Measurements from ENCODE around the gene MAML2. TPM values are rescaled to one million over a fixed set of nuclear protein-coding genes. Genes with fewer than 3 reads are reported as not detected.

Gene MAML2
- polyA plus RNA-seq, 1 of the 3 experiments (the other 2 are of a cell fraction), result 20.1 TPM

DNA sequence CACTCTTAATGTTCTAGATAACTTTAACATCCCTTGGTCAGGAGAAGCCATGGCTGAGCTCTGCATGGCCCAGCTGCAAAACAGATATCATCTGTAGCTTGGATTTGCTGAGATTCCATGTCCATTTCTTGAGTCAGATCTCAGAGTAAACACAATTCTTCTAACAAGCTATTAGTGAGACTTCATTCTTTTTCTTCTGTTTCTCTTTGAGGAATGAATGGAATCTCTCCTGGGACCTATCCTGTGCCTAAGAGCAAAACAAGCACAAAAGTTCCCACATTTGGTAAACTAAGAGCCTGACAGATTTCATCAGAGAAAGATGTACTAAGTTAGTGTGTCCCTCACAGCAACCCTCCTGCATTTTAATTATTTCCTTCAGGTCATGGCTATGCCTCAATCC lies 142.8 kb downstream of the MAML2 start:
- H3K79me2 ChIP-seq (ENCODE audit: insufficient read depth), result peaks cover 79% of the 10 kb centered on the region
- H3K9me2 ChIP-seq, result no peaks in the 10 kb centered on the region
- H3K4me3 ChIP-seq (ENCODE audit: low read depth in 2 of 2, low read length in 1 of 2), result no peak overlapping the region
- H3K27me3 ChIP-seq (ENCODE audit: insufficient read depth), result no peaks in the 10 kb centered on the region
- peak overlapping the region; percentile 64 to 67 for H3K27ac ChIP-seq (ENCODE audit: low read depth in 2 of 2, low read length in 1 of 2)
- peaks cover 0 to 37% of the 10 kb centered on the region in 2 experiments; a peak in 2 of 4 replicates for H3K4me1 ChIP-seq (ENCODE audit: control insufficient read depth in 1 of 2, insufficient read depth in 2 of 2, low read depth in 1 of 2, low read length in 1 of 2)
- no peak overlapping the region for H3K9ac ChIP-seq
- POLR2A ChIA-PET, result no interaction called here
- no peak overlapping the region; the same call in 1 of the 2 replicates for H3K4me2 ChIP-seq
- DNase-seq, result no peak
- H4K20me1 ChIP-seq (ENCODE audit: insufficient read depth), result no peaks in the 10 kb centered on the region
- peak; percentile 57 for TF ChIP-seq TCF12 (IDR thresholded peaks at IDR 0.05)
- TF ChIP-seq, protein P1, sequence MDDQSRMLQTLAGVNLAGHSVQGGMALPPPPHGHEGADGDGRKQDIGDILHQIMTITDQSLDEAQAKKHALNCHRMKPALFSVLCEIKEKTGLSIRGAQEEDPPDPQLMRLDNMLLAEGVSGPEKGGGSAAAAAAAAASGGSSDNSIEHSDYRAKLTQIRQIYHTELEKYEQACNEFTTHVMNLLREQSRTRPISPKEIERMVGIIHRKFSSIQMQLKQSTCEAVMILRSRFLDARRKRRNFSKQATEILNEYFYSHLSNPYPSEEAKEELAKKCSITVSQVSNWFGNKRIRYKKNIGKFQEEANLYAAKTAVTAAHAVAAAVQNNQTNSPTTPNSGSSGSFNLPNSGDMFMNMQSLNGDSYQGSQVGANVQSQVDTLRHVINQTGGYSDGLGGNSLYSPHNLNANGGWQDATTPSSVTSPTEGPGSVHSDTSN (IDR thresholded peaks at IDR 0.05), result 0 out of 2 replicates have a peak, but pooled peaks have one; percentile 15
- 0 out of 2 replicates have a peak, but pooled peaks have one; percentile 12 for TF ChIP-seq JUND (IDR thresholded peaks at IDR 0.05)
- no peak for TF ChIP-seq TAF1 (IDR thresholded peaks at IDR 0.05; ENCODE audit: borderline replicate concordance, low read depth, low read length)
- 0 out of 4 replicates have a peak, but pooled peaks of 1 of the 2 experiments have one; percentile 13 for TF ChIP-seq EP300 (IDR thresholded peaks at IDR 0.05; ENCODE audit: borderline replicate concordance in 1 of 2, low read depth in 1 of 2, low read length in 1 of 2)
- TF ChIP-seq ELF1 (IDR thresholded peaks at IDR 0.05), result no peak
- no peak for TF ChIP-seq GABPA (IDR thresholded peaks at IDR 0.05; ENCODE audit: low read depth)
- peaks cover 15% of the 10 kb centered on the region for H3F3A ChIP-seq (replicated peaks; ENCODE audit: insufficient read depth)
- peaks cover 5 to 9% of the 10 kb centered on the region in 2 experiments for H3K36me3 ChIP-seq (replicated peaks in 1 of 2; ENCODE audit: control insufficient read depth in 1 of 2, insufficient read depth in 2 of 2, low read length in 1 of 2)
- H2AFZ ChIP-seq (ENCODE audit: low read depth), result no peak overlapping the region
- H3K9me3 ChIP-seq, result no peaks in the 10 kb centered on the region
- CTCF ChIA-PET, result no interaction called here

DNA sequence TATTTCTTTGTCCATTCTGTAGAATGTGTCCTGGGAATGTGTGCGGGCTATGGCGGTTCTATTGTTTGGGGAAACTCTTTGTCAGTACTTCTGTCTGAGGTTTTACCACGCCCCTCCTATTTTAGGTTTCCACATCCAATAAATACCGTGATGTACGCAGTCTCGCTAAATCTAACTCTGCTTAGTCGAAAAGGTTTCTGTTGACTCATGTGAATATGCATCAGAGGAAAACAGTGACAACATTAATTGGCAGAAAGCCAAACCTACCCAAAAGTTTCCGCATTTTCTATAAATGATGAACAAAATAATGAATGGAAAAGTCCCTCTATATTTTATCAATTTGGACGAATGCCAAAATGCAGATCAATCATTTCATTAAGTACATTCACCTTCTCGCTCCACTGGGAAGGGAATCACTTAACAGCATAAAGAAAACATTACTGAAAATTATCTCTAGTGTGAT lies 143.4 kb downstream of the MAML2 start:
- peaks cover 77% of the 10 kb centered on the region for H3K79me2 ChIP-seq (ENCODE audit: insufficient read depth)
- H3K4me2 ChIP-seq, result no peak overlapping the region
- H3K4me3 ChIP-seq (ENCODE audit: low read depth in 2 of 2, low read length in 1 of 2), result no peak overlapping the region
- no peaks in the 10 kb centered on the region for H3K9me2 ChIP-seq
- no peaks in the 10 kb centered on the region for H4K20me1 ChIP-seq (ENCODE audit: insufficient read depth)
- peaks cover 0 to 43% of the 10 kb centered on the region in 2 experiments; a peak in 2 of 4 replicates for H3K4me1 ChIP-seq (ENCODE audit: control insufficient read depth in 1 of 2, insufficient read depth in 2 of 2, low read depth in 1 of 2, low read length in 1 of 2)
- peak overlapping the region; percentile 64 to 67 for H3K27ac ChIP-seq (ENCODE audit: low read depth in 2 of 2, low read length in 1 of 2)
- no peak overlapping the region for H2AFZ ChIP-seq (ENCODE audit: low read depth)
- 85% methylated on average over 10 of the region's 10 CpGs for WGBS (ENCODE audit: low lambda C conversion rate)
- H3F3A ChIP-seq (replicated peaks; ENCODE audit: insufficient read depth), result peaks cover 15% of the 10 kb centered on the region
- H3K36me3 ChIP-seq (replicated peaks in 1 of 2; ENCODE audit: control insufficient read depth in 1 of 2, insufficient read depth in 2 of 2, low read length in 1 of 2), result peaks cover 4% of the 10 kb centered on the region in 2 experiments
- H3K27me3 ChIP-seq (ENCODE audit: insufficient read depth), result no peaks in the 10 kb centered on the region
- no peak overlapping the region for H3K9ac ChIP-seq
- DNase-seq, result no peak
- no peaks in the 10 kb centered on the region for H3K9me3 ChIP-seq
- CTCF ChIA-PET, result no interaction called here
- POLR2A ChIA-PET, result no interaction called here
- TF ChIP-seq NFIC (IDR thresholded peaks at IDR 0.05; ENCODE audit: borderline replicate concordance) (peak; percentile 79), POLR2AphosphoS5 (IDR thresholded peaks at IDR 0.05; ENCODE audit: low read depth, low read length) (no peak)

DNA sequence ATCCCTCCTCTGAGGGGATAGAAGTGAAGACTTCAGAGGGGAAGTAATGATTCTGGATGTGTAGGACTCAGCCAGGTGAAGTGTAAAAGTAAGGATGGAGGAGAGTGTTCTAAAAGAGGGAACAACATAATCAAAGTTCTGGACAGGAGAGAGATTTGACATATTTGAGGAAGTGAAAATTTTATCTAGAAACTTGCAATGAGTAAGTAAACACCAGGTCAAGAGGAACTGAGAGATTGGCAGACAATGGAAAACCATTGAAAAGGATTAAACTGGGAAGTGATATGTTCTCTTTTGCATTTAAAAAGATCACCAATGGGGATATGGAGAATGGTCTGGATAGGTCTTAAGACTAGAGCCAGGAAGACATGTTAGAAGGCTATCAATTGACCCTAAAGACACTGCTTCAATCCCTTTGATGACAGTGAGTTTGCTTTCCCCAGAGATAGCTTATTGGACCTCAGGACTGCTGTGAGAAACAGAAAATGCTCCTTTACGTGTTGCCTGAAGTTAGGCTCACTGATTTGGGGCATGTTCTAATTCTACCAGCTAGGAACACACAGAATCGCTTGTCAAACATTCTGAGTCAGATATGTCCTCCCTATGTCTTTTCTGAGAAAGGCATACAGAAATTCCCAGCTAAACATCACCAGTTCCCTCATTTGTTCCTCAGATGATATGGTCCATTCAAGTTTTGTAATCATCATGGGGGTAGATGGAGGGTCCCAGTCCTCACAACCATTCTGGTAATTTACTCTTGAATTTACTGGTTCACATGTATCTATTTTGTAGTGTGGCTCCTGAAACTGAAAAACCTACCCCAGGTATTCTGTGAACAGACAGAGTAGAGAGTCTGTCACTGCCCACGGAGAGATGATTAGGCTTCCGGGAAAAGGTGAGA lies 144.9 kb downstream of the MAML2 start:
- no peak overlapping the region for H3K4me3 ChIP-seq (ENCODE audit: low read depth in 2 of 2, low read length in 1 of 2)
- ChIA-PET CTCF (interaction anchor here (0.9 kb wide), 1 partner anchor 35 kb away, joined by 3 read pairs; no protein-coding TSS in a partner anchor), POLR2A (no interaction called here)
- no peak overlapping the region for H3K27ac ChIP-seq (ENCODE audit: low read depth in 2 of 2, low read length in 1 of 2)
- H3K27me3 ChIP-seq (ENCODE audit: insufficient read depth), result no peaks in the 10 kb centered on the region
- DNase-seq, result no peak
- H2AFZ ChIP-seq (ENCODE audit: low read depth), result no peak overlapping the region
- no peaks in the 10 kb centered on the region for H4K20me1 ChIP-seq (ENCODE audit: insufficient read depth)
- peaks cover 0 to 52% of the 10 kb centered on the region in 2 experiments; a peak in 2 of 4 replicates for H3K4me1 ChIP-seq (ENCODE audit: control insufficient read depth in 1 of 2, insufficient read depth in 2 of 2, low read depth in 1 of 2, low read length in 1 of 2)
- H3K9me3 ChIP-seq, result no peaks in the 10 kb centered on the region
- H3K36me3 ChIP-seq (replicated peaks in 1 of 2; ENCODE audit: control insufficient read depth in 1 of 2, insufficient read depth in 2 of 2, low read length in 1 of 2), result peaks cover 0 to 4% of the 10 kb centered on the region in 2 experiments
- H3F3A ChIP-seq (replicated peaks; ENCODE audit: insufficient read depth), result peaks cover 15% of the 10 kb centered on the region
- WGBS (ENCODE audit: low lambda C conversion rate), result 95% methylated on average over 4 of the region's 4 CpGs
- no peak overlapping the region for H3K9ac ChIP-seq
- H3K4me2 ChIP-seq, result no peak overlapping the region
- H3K79me2 ChIP-seq (ENCODE audit: insufficient read depth), result peaks cover 81% of the 10 kb centered on the region
- H3K9me2 ChIP-seq, result no peaks in the 10 kb centered on the region
- no peak for TF ChIP-seq RAD21 (IDR thresholded peaks at IDR 0.05; ENCODE audit: low read length)
- no peak for TF ChIP-seq SIN3A (IDR thresholded peaks at IDR 0.05; ENCODE audit: borderline replicate concordance, low read depth, low read length)
- TF ChIP-seq, protein P2, sequence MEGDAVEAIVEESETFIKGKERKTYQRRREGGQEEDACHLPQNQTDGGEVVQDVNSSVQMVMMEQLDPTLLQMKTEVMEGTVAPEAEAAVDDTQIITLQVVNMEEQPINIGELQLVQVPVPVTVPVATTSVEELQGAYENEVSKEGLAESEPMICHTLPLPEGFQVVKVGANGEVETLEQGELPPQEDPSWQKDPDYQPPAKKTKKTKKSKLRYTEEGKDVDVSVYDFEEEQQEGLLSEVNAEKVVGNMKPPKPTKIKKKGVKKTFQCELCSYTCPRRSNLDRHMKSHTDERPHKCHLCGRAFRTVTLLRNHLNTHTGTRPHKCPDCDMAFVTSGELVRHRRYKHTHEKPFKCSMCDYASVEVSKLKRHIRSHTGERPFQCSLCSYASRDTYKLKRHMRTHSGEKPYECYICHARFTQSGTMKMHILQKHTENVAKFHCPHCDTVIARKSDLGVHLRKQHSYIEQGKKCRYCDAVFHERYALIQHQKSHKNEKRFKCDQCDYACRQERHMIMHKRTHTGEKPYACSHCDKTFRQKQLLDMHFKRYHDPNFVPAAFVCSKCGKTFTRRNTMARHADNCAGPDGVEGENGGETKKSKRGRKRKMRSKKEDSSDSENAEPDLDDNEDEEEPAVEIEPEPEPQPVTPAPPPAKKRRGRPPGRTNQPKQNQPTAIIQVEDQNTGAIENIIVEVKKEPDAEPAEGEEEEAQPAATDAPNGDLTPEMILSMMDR (IDR thresholded peaks at IDR 0.05), result no peak
- TF ChIP-seq, protein P3, sequence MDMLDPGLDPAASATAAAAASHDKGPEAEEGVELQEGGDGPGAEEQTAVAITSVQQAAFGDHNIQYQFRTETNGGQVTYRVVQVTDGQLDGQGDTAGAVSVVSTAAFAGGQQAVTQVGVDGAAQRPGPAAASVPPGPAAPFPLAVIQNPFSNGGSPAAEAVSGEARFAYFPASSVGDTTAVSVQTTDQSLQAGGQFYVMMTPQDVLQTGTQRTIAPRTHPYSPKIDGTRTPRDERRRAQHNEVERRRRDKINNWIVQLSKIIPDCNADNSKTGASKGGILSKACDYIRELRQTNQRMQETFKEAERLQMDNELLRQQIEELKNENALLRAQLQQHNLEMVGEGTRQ (IDR thresholded peaks at IDR 0.05; ENCODE audit: borderline replicate concordance, low read depth, low read length), result no peak
- no peak for TF ChIP-seq RFX5 (IDR thresholded peaks at IDR 0.05; ENCODE audit: low read length)
- no peak for TF ChIP-seq YY1 (IDR thresholded peaks at IDR 0.05; ENCODE audit: low read depth)
- TF ChIP-seq TCF12 (IDR thresholded peaks at IDR 0.05), result no peak
- TF ChIP-seq FOXJ3 (CRISPR knock-in tag; IDR thresholded peaks at IDR 0.05), result no peak
- TF ChIP-seq EZH2phosphoT487 (IDR thresholded peaks at IDR 0.05; ENCODE audit: borderline replicate concordance, low read depth), result no peak
- TF ChIP-seq FOSL2 (IDR thresholded peaks at IDR 0.05; ENCODE audit: borderline replicate concordance, low read depth), result no peak

Data from SK-N-SH (cell line).